SU-DHL-6 (cell line): ENCODE data around the gene STX7.

Experiments used
- CTCF ChIP-seq: fragments of 200-600 bp; sonication (generic); IDR thresholded peaks from one replicate; pipeline ENCODE4 v1.5.1; 2017; ENCODE audit warnings: antibody characterized with exemption, mild to moderate bottlenecking, low read length, moderate library complexity; ENCODE audit not compliant: insufficient read depth, poor library complexity, severe bottlenecking
- EZH2phosphoT487 ChIP-seq: fragments of 200-600 bp; sonication (generic), shearing (Covaris generic); conservative IDR thresholded peaks from 2 replicates; pipeline ENCODE4 v1.6.1; 2018; ENCODE audit warnings: mild to moderate bottlenecking, antibody characterized with exemption, low read length, moderate library complexity, mixed read lengths

GRCh38 chr6:132524646-132525045 lies 11.7 kb upstream of the STX7 start:
- TF ChIP-seq CTCF (no peak), EZH2phosphoT487 (no peak)
